Parathyroid adenoma (tissue), 2 donors: ENCODE measurements around the gene SLC48A1.
A peak's percentile ranks its signal among the peaks of the same experiment; 100 is the strongest.

Source experiments
- H2AFZ ChIP-seq: fragments of 300-600 bp; sonication (generic); one replicate; pipeline ENCODE4 v1.7.0; 2017; ENCODE audit warnings: antibody characterized with exemption, mild to moderate bottlenecking
- H3K27ac ChIP-seq: fragments of 300-600 bp; sonication (generic); one replicate; pipeline ENCODE4 v1.7.0; 2017
- H3K27me3 ChIP-seq: fragments of 300-600 bp; sonication (generic); one replicate; pipeline ENCODE4 v1.7.0; 2017; ENCODE audit warnings: low read length; ENCODE audit not compliant: control insufficient read depth, insufficient read depth
- H3K36me3 ChIP-seq: fragments of 300-600 bp; sonication (generic); one replicate; pipeline ENCODE4 v1.7.0; 2017; ENCODE audit warnings: low read length; ENCODE audit not compliant: control insufficient read depth, insufficient read depth
- H3K4me1 ChIP-seq: fragments of 300-600 bp; sonication (generic); one replicate; pipeline ENCODE4 v1.7.0; 2017; ENCODE audit warnings: control low read depth
- H3K4me2 ChIP-seq: fragments of 300-600 bp; sonication (generic); one replicate; pipeline ENCODE4 v1.7.0; 2017; ENCODE audit warnings: low read length
- H3K4me3 ChIP-seq: fragments of 300-600 bp; sonication (generic); one replicate; pipeline ENCODE4 v1.7.0; 2017; ENCODE audit warnings: low read depth, low read length
- H3K79me2 ChIP-seq: fragments of 300-600 bp; sonication (generic); one replicate; pipeline ENCODE4 v1.7.0; 2017; ENCODE audit warnings: control low read depth
- H3K9ac ChIP-seq: fragments of 300-600 bp; sonication (generic); one replicate; pipeline ENCODE4 v1.7.0; 2017; ENCODE audit warnings: mild to moderate bottlenecking
- H3K9me3 ChIP-seq: fragments of 300-600 bp; sonication (generic); one replicate; pipeline ENCODE4 v1.7.0; 2017; ENCODE audit warnings: low read length; ENCODE audit not compliant: control insufficient read depth
- CTCF ChIP-seq: fragments of 300-600 bp; sonication (generic); IDR thresholded peaks from one replicate; pipeline ENCODE4 v1.7.0; 2017; ENCODE audit warnings: antibody characterized with exemption, mild to moderate bottlenecking
- donor health status: primary hyperparathyroidism.

The SLC48A1 gene

GRCh38 chr12:47773062-47773857 is at the start of gene SLC48A1:
TSS of gene SLC48A1 (plus strand) at chr12:47773238. CDS start at chr12:47773305, 67 bp downstream.
- peak within 1 kb of the TSS; percentile 68 for H3K9ac ChIP-seq
- no peaks in the 10 kb centered on the region for H3K27me3 ChIP-seq
- peaks cover 46% of the 10 kb centered on the region for H3K4me1 ChIP-seq
- H3K36me3 ChIP-seq = no peaks in the 10 kb centered on the region
- peak; percentile 27 for TF ChIP-seq CTCF
- peak within 1 kb of the TSS; percentile 84 for H2AFZ ChIP-seq
- H3K79me2 ChIP-seq = peaks cover 8% of the 10 kb centered on the region
- peak within 1 kb of the TSS; percentile 79 for H3K4me3 ChIP-seq
- H3K27ac ChIP-seq = peak within 1 kb of the TSS; percentile 92
- H3K9me3 ChIP-seq = no peaks in the 10 kb centered on the region
- peak within 1 kb of the TSS; percentile 97 for H3K4me2 ChIP-seq

- no peak within 1 kb of the TSS for H3K4me3 ChIP-seq
- H3K36me3 ChIP-seq = no peaks in the 10 kb centered on the region
- H3K4me1 ChIP-seq = peaks cover 27% of the 10 kb centered on the region
- no peak within 1 kb of the TSS for H3K4me2 ChIP-seq
- no peaks in the 10 kb centered on the region for H3K9me3 ChIP-seq
- no peak for TF ChIP-seq CTCF
- H3K9ac ChIP-seq = no peak within 1 kb of the TSS
- no peak within 1 kb of the TSS for H2AFZ ChIP-seq
- no peaks in the 10 kb centered on the region for H3K27me3 ChIP-seq
- H3K27ac ChIP-seq = no peak within 1 kb of the TSS
- H3K79me2 ChIP-seq = no peaks in the 10 kb centered on the region
Measured at GRCh38 chr12:47725091-47725772, 47.8 kb upstream of the SLC48A1 start, which contains the start of gene ENDOU. TSS of gene ENDOU (minus strand) at chr12:47725490. CDS start at chr12:47725413, 77 bp downstream.

DNA sequence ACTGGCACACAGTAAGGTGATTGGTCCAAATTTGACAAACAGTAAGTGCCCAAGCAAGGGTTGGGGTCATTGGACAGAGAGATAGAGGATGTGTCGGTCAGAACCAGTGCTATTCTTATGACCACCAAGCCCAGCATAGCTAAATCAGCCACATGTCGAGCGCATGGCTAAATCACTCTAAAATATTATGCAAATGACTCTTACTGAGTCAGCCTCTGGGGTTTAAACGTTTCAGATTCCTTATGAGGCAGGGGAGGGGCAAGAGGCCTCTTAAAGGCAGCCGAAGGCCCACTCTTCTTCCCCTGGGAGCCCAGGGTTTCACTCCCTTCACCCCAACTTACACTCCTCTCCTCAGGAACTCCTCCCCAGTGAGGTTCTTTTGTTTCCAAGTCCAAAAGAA is 47.1 kb upstream of the SLC48A1 start:
- H3K36me3 ChIP-seq = no peaks in the 10 kb centered on the region
- no peak overlapping the region for H3K9ac ChIP-seq
- H3K27me3 ChIP-seq = no peaks in the 10 kb centered on the region
- H3K9me3 ChIP-seq = no peaks in the 10 kb centered on the region
- H3K4me3 ChIP-seq = no peak overlapping the region
- H2AFZ ChIP-seq = no peak overlapping the region
- H3K79me2 ChIP-seq = no peaks in the 10 kb centered on the region
- TF ChIP-seq CTCF = no peak
- peaks cover 33% of the 10 kb centered on the region for H3K4me1 ChIP-seq
- H3K4me2 ChIP-seq = no peak overlapping the region
- H3K27ac ChIP-seq = no peak overlapping the region

- Histone ChIP-seq H3K9ac (no peak overlapping the region), H3K4me1 (peaks cover 18% of the 10 kb centered on the region), H3K27ac (no peak overlapping the region), H2AFZ (no peak overlapping the region), H3K4me3 (no peak overlapping the region), H3K79me2 (no peaks in the 10 kb centered on the region), H3K36me3 (no peaks in the 10 kb centered on the region), H3K4me2 (no peak overlapping the region), H3K9me3 (no peaks in the 10 kb centered on the region), H3K27me3 (no peaks in the 10 kb centered on the region)
- no peak for TF ChIP-seq CTCF
Measured at GRCh38 chr12:47729233-47729632, 43.8 kb upstream of the SLC48A1 start.
